ENCODE results near the gene ZBTB2.
"Not testable (repeated sequence)": the region's sequence is repeated elsewhere in the genome, so short reads cannot be mapped to it uniquely, and the experiment has no call there.

ZBTB2 gene

GRCh38 chr6:151365233-151365632 is 26.1 kb downstream of the ZBTB2 start:
- DNase-seq = no peak

DNA sequence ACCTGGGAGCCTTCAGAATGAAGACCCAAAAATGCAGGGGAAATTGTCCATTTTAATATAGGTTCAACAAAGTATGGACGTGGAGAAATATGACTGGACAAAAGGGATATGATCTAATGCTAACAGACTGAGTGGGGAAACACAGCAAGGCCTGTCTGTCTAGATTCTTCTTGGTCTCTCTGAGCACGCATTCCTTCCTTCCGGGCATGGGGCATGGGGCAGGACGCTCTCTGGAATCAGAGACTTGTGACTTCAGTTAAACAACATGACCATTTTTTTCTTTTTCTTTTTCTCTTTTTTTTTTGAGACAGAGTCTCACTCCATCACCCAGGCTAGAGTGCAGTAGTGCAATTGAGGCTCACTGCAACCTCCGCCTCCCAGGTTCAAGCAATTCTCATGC is 31.9 kb downstream of the ZBTB2 start:
- DNase-seq = no peak

DNA sequence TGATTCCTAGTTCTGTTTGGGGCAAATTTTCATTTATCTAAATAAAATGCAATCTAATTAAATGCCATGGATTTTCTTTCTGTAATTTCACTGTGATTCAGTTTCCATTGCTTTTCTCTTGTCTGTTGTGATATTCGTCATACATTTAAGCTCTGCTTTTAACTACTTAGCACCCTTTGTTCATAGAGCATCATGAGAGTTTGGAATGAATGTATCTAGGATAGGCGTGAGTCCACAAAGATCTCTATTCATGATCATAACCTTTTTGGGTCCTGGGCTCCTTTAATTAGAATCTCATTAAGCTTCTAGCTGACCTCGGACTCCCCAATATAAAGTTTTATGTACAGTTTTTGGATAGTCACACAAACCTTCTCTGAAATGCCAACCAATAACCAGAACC is 32.9 kb downstream of the ZBTB2 start:
- no peak for DNase-seq

GRCh38 chr6:151357758-151358436 is 33.5 kb downstream of the ZBTB2 start:
- DNase-seq = no peak

GRCh38 chr6:151356983-151357382 is 34.4 kb downstream of the ZBTB2 start:
- not testable (repeated sequence) for DNase-seq

DNA sequence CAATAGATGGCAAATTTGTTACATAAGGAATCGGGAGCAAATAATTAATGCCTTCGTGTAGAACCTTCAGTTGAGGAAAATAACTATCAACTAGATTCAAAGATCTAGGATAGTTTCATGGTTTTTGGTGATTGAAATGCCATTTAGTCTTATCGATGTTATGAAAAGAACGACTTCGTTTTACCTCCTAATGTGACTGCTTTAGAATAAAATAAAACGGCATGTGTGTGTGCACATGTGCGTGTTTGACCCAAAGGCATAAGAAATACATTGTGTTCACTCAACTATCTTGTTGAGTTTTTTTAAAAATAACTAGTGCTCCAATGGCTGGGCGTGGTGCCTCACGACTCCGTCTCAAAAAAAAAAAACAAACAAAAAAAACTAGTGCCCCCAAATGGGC is 37.6 kb downstream of the ZBTB2 start:
- no peak for DNase-seq

GRCh38 chr6:151352410-151353396 is 38.7 kb downstream of the ZBTB2 start:
- no peak for DNase-seq

GRCh38 chr6:151351731-151352130 is 39.6 kb downstream of the ZBTB2 start:
- DNase-seq = no peak

- DNase-seq = no peak
Measured at GRCh38 chr6:151351146-151351700, 40.1 kb downstream of the ZBTB2 start.

DNA sequence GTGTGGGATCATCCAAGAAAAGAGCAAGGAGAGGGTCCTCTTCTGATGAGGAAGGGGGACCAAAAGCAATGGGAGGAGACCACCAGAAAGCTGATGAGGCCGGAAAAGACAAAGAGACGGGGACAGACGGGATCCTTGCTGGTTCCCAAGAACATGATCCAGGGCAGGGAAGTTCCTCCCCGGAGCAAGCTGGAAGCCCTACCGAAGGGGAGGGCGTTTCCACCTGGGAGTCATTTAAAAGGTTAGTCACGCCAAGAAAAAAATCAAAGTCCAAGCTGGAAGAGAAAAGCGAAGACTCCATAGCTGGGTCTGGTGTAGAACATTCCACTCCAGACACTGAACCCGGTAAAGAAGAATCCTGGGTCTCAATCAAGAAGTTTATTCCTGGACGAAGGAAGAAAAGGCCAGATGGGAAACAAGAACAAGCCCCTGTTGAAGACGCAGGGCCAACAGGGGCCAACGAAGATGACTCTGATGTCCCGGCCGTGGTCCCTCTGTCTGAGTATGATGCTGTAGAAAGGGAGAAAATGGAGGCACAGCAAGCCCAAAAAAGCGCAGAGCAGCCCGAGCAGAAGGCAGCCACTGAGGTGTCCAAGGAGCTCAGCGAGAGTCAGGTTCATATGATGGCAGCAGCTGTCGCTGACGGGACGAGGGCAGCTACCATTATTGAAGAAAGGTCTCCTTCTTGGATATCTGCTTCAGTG is 40.8 kb downstream of the ZBTB2 start:
- DNase-seq = no peak

DNA sequence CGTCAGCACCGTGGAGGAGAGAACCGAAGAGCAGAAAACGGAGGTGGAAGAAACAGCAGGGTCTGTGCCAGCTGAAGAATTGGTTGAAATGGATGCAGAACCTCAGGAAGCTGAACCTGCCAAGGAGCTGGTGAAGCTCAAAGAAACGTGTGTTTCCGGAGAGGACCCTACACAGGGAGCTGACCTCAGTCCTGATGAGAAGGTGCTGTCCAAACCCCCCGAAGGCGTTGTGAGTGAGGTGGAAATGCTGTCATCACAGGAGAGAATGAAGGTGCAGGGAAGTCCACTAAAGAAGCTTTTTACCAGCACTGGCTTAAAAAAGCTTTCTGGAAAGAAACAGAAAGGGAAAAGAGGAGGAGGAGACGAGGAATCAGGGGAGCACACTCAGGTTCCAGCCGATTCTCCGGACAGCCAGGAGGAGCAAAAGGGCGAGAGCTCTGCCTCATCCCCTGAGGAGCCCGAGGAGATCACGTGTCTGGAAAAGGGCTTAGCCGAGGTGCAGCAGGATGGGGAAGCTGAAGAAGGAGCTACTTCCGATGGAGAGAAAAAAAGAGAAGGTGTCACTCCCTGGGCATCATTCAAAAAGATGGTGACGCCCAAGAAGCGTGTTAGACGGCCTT is 41.6 kb downstream of the ZBTB2 start:
- DNase-seq = no peak

- DNase-seq = not testable (repeated sequence)
Measured at GRCh38 chr6:151342750-151343149, 48.6 kb downstream of the ZBTB2 start.

GRCh38 chr6:151341476-151342195 is 49.7 kb downstream of the ZBTB2 start:
- DNase-seq = no peak

DNA sequence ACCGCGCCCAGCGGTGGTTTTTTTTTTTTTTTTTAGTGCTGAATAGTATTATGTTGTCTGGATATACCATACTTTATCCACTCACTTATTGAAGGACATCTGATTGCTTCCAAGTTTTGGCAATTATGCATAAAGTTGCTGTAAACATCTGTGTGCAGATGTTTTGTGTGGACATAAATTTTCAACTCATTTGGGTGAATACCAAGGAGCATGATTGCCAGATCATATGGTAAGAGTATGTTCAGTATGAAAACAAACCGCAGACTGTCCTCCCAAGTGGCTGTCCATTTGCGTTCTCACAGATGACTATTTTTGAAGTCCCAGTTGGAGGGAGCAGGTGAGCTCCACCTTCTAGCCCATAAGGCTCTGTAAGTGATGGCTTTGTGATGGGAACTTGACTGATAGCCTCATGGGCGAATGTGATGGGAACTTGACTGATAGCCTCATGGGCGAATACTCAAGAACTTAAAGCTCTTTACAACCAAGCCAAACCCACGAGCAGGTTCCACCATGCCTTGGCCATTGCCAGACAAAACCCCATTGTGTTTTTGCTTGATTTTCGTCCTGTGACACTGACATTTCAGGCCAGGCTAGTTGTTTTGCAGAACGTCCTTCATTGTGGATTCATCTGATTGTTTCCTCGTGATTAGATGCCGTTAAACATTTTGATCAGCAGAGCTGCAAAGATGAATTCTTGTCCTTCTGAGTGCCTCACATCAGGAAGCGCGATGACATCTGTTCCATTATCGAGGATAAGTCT is 51.0 kb downstream of the ZBTB2 start:
- DNase-seq = no peak

GRCh38 chr6:151339369-151339768 is 52.0 kb downstream of the ZBTB2 start:
- no peak for DNase-seq

DNA sequence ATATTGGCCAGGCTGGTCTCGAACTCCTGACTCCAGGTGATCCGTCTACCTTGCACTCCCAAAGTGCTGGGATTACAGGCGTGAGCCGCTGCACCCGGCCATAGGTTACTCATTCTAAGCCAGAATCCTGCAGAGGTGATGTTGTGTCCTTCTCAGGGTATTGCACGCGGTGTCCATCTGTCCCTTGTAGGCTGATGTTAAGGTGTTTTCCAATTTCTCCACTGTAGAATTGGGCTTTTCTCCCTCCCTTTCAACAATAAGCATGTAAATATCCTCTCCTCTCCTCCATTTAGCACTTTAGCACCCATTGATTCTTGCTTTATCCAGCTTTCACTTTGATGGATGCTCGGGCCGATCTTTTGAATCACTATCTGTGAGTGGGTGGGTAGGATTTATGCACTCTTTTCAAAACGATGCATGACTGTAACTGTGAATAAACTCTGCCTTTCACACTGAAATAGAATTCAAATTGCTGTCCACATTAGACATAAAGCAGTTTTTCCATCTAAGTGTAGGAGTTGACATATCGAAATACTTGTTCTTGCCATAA is 52.6 kb downstream of the ZBTB2 start:
- DNase-seq = no peak

DNA sequence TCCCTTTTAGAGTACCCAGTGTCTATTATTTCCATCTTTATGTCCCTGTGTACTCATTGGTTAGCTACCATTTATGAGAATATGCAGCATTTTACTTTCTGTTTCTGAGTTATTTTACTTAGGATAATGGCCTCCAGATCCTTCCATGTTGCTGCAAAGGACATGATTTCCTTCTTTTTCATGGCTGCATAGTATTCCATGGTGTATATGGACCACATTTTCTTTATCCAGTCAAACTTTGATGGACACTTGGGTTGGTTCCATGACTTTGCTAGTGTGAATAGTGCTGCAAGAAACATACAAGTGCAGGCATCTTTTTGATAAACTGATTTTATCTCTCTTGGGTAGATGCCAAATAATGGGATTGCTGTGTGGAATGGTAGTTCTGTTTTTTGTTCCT is 55.4 kb downstream of the ZBTB2 start:
- no peak for DNase-seq

DNA sequence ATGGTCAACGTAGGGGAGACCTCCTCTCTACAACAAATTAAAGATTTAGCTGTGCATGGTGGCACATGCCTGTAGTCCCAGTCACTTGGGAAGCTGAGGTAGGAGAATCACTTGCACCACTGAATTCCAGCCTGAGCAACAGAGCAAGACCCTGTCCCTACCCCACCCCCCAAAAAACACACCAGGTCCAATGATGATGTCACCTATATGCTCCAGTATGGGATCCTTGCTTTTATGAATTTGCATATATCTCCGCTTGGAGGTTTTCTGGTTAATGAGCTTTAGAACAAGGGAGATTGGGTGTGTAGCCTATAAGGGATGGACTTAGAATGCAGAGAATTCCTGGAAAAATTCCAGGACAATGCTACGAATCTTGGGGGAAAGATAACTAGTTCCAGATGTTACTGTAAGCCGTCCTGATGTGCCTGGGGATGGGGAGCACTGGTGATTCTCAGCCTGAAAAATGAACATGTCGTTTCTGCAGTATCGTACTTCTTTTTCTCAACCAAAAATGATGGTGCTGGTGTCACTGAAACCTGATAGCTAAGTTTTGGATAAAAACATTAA is 61.1 kb downstream of the ZBTB2 start:
- no peak for DNase-seq

- DNase-seq = no peak
Measured at GRCh38 chr6:151327101-151327500, 64.3 kb downstream of the ZBTB2 start.

DNA sequence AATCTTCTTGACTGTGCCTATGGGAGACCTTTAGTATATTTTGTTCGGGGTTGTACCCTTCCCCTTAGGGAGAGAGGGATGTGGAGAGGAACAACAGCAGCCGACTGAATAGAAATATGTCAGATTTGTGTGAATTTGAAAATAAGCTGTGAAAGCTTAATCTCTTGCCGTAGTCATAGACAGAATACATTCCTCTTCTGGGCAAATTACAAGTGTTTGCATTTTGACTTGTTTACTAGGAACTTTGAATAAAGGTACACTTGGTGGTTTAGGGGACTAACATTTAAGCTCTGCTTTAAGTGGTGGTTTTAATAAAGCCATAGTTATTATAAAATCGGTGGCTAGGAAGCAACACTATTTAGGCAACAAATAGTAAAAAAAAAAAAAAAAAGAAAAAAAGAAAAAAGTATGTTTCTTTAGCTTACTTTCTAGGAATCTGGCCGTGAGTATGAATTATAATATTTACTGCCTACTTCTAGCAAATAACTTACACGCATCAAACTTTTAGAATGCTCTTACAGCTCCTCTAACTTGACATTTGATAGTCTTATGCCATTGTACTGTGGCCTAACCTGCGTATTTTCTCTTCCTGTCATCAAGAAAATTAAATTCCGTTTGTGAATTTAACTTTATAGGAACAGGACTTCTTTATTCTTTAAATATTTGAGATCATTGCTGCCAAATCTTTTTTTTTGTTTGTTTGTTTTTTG is 65.1 kb downstream of the ZBTB2 start:
- no peak for DNase-seq
